ENCODE data around the gene DCUN1D2.

The DCUN1D2 gene

DNA sequence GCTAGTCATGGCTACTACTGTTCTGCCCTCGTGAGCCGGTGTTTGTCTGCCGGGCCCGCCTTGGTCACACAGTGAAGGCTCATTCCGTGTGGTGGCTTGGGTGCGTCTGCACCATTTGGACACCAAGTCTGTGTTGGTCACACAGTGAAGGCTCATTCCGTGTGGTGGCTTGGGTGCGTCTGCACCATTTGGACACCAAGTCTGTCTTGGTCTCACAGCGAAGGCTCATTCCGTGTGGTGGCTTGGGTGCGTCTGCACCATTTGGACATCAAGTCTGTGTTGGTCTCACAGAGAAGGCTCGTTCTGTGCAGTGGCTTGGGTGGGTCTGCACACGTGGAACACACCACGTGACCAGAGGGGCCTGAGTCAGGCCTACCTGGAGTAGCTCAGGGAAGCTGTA, 29.0 kb upstream of the DCUN1D2 start:
- no peak for DNase-seq (ENCODE audit: low read depth, low spot score)

- no peak for DNase-seq (ENCODE audit: low read depth, low spot score)
These were observed 27.7 kb upstream of the DCUN1D2 start for GRCh38 chr13:113518076-113518803.

- DNase-seq (ENCODE audit: low read depth, low spot score), result no peak
These were observed 24.3 kb upstream of the DCUN1D2 start for GRCh38 chr13:113514847-113515246.

DNA sequence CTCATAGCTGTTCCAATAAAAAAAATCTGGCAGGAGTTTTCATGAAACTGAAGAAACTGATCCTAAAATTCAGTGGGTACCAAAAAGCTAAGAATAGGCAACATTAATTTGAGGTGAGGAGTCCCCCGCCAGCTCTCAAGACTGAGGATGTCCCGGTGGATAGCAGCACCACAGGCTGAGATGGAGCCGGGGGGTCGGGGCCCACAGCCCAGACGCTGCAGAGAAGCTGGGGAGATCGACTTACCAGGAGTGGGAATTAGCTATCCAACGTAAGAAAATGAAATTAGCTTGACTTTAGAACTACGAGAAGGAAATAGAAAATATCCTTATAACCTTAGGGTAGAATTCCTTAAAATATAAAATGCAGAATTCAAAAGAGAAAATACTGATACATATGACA, 23.2 kb upstream of the DCUN1D2 start:
- no peak for DNase-seq (ENCODE audit: low read depth, low spot score)

DNA sequence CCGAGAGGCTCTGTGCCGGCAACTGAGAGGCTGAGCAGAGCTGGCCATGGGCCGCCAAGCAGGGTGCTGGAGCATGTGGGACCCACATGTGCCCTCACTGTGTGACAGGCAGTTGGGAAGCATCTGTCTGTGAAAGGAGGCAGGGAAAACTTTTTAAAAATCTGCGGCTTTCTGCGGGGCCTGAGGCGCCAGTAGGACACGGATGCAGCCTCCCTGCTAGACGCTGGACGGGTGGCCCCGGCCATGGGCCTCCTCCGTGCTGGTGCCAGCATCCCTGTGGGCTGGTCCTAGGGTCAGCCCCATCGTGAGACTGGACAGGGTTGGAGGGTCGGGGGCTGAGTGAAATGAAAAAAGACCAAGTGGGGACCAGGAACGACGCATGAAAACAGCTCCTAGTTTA, 20.9 kb upstream of the DCUN1D2 start:
- DNase-seq (ENCODE audit: low read depth, low spot score), result no peak

DNA sequence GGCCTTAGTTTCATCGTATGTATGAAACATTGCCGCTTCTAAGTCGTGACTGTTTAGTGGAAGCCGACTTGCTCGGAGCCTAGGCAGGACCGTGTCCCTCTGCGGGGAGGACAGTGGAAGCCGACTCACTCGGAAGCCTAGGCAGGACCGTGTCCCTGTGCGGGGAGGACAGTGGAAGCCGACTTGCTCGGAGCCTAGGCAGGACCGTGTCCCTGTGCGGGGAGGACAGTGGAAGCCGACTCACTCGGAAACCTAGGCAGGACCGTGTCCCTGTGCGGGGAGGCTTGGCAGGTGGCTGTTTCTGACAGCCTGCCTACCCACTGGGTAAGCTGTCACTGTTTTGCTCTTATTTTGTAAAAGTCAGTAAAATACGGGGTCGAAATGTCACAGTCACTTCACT, 20.4 kb upstream of the DCUN1D2 start:
- no peak for DNase-seq (ENCODE audit: low read depth, low spot score)

- DNase-seq (ENCODE audit: low read depth, low spot score), result no peak
These were observed 19.5 kb upstream of the DCUN1D2 start for GRCh38 chr13:113509989-113510388.

DNA sequence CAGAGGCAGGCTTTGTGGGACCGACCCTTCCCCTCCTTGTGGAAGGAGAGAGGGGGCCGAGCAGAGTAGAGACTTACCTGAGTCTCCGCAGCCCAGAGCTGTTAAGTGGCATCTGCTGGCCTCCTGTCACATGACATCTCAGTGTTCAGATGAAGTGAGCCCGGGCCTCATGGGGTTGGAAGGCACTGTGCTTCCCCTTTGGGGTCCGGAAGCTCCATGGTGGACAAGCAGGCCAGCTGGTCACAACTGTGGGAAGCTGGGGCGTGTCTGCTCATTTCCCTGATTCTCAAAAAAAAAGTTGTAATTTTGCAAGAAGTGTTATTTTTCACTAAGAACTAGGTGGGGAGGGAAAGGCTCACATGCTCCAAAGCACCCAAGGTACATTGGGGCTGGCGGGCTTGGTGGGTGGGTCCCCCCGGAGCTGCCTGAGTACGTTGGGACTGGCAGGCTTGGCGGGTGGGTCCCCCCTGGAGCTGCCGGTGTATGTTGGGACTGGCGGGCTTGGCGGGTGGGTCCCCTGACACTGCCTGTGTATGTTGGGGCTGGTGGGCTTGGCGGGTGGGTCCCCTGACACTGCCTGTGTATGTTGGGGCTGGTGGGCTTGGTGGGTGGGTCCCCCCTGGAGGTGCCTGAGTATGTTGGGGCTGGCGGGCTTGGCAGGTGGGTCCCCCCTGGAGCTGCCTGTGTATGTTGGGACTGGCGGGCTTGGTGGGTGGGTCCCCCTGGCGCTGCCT, 18.2 kb upstream of the DCUN1D2 start:
- no peak for DNase-seq (ENCODE audit: low read depth, low spot score)

DNA sequence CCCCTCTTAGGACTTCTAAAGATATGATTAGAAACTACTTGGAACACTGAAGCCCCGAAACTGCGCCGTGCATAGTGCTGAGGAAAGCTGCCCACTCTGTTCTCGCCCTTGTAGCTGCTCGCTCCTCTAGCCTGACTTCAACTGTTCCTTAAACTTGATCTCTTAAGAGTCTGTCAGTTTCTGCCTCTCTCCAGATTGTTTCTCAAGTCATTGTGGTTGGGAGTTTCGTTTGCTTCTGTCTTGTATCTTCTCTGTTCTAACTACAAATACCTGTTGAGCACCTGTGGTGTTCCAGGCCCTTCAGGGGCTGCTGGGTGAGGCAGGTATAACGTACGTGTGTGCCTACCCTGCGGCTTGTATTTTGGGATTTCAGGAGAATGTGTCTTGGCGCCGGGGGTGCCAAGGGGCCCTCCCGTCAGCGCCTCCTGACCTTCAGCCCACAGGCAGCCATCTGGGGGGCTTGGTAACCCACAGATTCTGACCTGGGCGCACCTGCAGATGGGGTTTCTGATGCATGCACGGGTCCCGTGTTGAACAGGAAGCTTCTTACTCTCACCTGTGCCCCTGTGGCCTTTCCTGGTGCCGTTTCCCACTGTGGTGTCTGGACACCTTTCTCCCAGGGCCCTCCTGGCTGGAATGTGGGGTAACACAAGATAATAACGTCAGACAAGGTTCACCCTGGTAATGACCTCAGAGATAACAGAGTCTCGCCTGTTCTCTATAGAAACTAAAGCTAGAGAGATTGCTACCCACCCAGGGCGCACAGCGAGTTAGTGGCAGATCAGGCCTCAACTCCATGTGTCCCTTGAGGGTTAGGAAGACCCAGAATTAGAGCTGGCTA, 17.2 kb upstream of the DCUN1D2 start:
- no peak for DNase-seq (ENCODE audit: low read depth, low spot score)

DNA sequence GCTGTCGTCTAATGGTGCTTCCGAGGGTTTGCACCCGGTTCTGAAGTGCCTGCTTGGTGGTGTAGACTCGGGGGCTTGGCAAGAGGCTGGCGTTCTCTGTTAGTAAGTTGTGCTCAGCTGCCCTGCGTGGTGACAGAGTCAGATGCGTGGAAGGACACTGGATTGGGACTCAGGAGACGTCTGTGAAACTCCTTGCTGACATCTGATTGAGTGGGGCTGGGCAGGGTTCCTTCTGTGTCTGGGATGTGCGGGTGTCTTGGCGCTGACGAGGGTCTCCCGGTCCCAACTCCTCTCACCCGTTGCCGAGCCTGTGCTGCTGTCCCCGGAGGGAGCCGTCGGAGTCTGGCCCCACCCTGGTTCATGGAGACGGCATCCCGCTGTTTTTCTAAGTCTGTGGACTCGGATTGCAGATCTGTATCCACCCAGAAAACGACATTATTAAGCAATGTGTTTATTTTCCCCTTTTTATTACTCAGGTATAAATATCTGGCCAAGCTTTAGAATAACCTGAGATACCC, 16.4 kb upstream of the DCUN1D2 start:
- no peak for DNase-seq (ENCODE audit: low read depth, low spot score)

- DNase-seq (ENCODE audit: low read depth, low spot score), result no peak
These were observed 15.6 kb upstream of the DCUN1D2 start for GRCh38 chr13:113506025-113506685.

DNA sequence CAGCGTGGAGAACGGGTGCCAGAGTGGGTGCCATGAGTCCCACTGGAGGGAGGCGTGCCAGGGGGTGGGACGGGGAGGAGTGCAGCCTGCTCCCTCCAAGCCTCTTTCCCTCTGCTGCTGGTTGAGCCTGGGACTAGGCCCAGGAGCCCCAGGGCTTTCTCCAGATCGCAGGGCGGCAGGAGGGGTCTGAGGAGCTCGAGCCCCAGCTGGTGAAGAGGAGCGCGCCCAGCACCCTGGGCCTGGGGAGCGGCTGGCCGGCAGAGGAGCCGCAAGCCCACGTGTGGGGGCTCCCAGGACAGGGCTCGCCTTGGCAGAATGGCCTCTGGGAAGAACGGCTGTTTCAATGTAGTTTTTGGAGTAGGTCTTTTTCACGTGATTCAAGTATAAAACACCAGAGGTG, 12.2 kb upstream of the DCUN1D2 start:
- DNase-seq (ENCODE audit: low read depth, low spot score), result no peak

- no peak for DNase-seq (ENCODE audit: low read depth, low spot score)
These were observed 10.2 kb upstream of the DCUN1D2 start for GRCh38 chr13:113500530-113501265.

GRCh38 chr13:113499936-113500335, 9.4 kb upstream of the DCUN1D2 start:
- DNase-seq (ENCODE audit: low read depth, low spot score), result no peak

- no peak for DNase-seq (ENCODE audit: low read depth, low spot score)
These were observed 8.4 kb upstream of the DCUN1D2 start for GRCh38 chr13:113498905-113499304.

- peak; percentile 38 for DNase-seq (ENCODE audit: low read depth, low spot score)
These were observed 6.7 kb upstream of the DCUN1D2 start for GRCh38 chr13:113497217-113497616.

- no peak for DNase-seq (ENCODE audit: low read depth, low spot score)
These were observed 5.1 kb upstream of the DCUN1D2 start for GRCh38 chr13:113495494-113496210.

GRCh38 chr13:113493315-113493951, 2.9 kb upstream of the DCUN1D2 start:
- peak; percentile 84 for DNase-seq (ENCODE audit: low read depth, low spot score)

- DNase-seq (ENCODE audit: low read depth, low spot score), result no peak
These were observed 1.5 kb upstream of the DCUN1D2 start for GRCh38 chr13:113491982-113492381.

DNA sequence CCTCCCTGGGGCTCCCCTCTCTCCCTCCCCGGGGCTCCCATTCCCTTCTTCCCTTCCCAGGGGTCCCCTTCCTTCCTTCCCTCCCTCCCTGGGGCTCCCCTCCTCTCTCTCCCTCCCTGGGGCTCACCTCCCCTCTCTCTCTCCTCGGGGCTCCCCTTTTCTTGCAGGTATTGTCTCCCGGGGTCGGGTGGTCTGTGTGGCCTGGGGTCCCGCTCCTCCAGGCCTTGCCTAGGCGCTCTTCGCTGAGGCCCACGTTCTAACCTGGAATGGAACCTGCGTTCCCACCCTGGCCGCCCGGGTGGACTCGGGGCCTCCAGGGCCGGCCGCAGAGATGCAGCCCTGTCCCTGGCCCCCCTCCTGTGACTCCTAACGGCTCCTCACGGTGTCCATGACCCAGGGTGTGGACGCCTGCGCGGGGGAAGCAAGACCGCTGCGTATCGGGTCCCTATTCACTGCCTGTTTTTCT, 940 bp upstream of the DCUN1D2 start:
- DNase-seq (ENCODE audit: low read depth, low spot score), result no peak

Measured in brain pericyte (primary cell).